Measurements from ENCODE around the gene TMEM270. TPM values are rescaled to one million over a fixed set of nuclear protein-coding genes. Genes with fewer than 3 reads are reported as not detected.
A peak's percentile ranks its signal among the peaks of the same experiment; 100 is the strongest.
"Not testable (repeated sequence)": the region's sequence is repeated elsewhere in the genome, so short reads cannot be mapped to it uniquely, and the experiment has no call there.

TMEM270 gene
- total RNA-seq, 1 donor from 2014 or later = not detected

DNA sequence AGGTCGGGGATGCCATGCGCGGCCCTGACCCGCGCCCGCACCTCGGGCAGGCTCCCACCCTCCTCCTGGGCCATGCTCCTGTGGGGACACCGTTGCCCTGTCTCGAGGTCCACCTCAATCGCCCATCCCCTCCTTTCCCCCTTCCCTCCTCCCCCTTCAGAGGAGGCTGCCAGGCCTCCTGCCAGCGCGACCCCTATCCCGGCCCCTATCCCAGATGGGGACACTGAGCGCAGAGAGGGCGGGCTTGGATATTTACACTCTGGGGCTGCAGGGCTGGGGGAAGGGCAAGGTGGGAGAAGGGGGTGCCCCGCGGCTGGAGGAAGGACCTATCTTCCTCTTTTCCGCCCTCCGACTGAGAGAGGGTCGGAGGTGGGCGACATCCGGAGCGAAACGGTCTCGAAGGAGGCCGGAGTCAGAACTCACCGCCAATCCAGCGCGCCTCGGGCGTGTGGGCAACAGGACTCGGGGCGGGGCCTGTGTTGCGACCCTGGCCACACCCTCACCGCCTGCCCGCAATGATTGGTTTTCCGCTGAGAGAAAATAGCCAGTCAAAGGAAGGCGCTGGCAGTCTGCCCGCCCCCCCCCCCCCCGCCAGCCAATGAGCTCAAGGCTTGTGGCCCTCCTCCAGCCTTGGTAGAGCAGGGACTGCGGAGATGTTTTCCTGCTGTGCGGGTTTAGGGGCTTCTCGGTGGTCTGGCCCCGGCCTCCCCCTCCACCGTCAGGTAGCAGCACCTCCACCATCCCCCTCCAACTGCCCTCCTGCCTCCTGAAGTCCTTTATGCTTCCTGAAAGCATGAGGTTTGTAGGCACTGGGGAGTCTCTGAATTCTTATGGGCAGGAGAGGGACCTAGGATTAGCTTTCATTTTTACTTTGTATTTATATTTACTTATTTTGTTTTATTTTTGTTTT lies 18.6 kb upstream of the TMEM270 start, which contains the start of gene METTL27:
METTL27 (minus strand) TSS at position 450 of the 910 bp plus-strand sequence; CDS start at position 74, 376 bp downstream.
- peaks cover 22% of the 10 kb centered on the region for H3K4me1 Mint-ChIP-seq (ENCODE audit: unreplicated experiment)
- peak; percentile 90 for DNase-seq (ENCODE audit: low spot score)
- no peaks in the 10 kb centered on the region for H3K36me3 Mint-ChIP-seq (ENCODE audit: low read depth, unreplicated experiment)
- H3K27me3 Mint-ChIP-seq (ENCODE audit: unreplicated experiment) = peaks cover 11% of the 10 kb centered on the region
- H3K4me3 Mint-ChIP-seq (ENCODE audit: unreplicated experiment) = peak within 1 kb of the TSS; percentile 81
- H3K9me3 Mint-ChIP-seq (ENCODE audit: unreplicated experiment) = no peaks in the 10 kb centered on the region
- TF ChIP-seq CTCF (IDR thresholded peaks at IDR 0.05; ENCODE audit: unreplicated experiment) = no peak
- H3K27ac Mint-ChIP-seq (ENCODE audit: unreplicated experiment) = peak within 1 kb of the TSS; percentile 97

GRCh38 chr7:73844131-73844547 lies 16.8 kb upstream of the TMEM270 start:
- Mint-ChIP-seq H3K27me3 (ENCODE audit: unreplicated experiment) (peaks cover 7% of the 10 kb centered on the region), H3K4me1 (ENCODE audit: unreplicated experiment) (peaks cover 20% of the 10 kb centered on the region), H3K27ac (ENCODE audit: unreplicated experiment) (peak overlapping the region; percentile 97), H3K36me3 (ENCODE audit: low read depth, unreplicated experiment) (no peaks in the 10 kb centered on the region), H3K9me3 (ENCODE audit: unreplicated experiment) (no peaks in the 10 kb centered on the region), H3K4me3 (ENCODE audit: unreplicated experiment) (peak overlapping the region; percentile 39)
- TF ChIP-seq CTCF (IDR thresholded peaks at IDR 0.05; ENCODE audit: unreplicated experiment) = no peak
- DNase-seq (ENCODE audit: low spot score) = peak; percentile 56

- peaks cover 12% of the 10 kb centered on the region for H3K27me3 Mint-ChIP-seq (ENCODE audit: unreplicated experiment)
- no peak for TF ChIP-seq CTCF (IDR thresholded peaks at IDR 0.05; ENCODE audit: unreplicated experiment)
- no peak overlapping the region for H3K4me3 Mint-ChIP-seq (ENCODE audit: unreplicated experiment)
- H3K27ac Mint-ChIP-seq (ENCODE audit: unreplicated experiment) = peak overlapping the region; percentile 97
- peaks cover 20% of the 10 kb centered on the region for H3K4me1 Mint-ChIP-seq (ENCODE audit: unreplicated experiment)
- H3K9me3 Mint-ChIP-seq (ENCODE audit: unreplicated experiment) = no peaks in the 10 kb centered on the region
- DNase-seq (ENCODE audit: low spot score) = no peak
- no peaks in the 10 kb centered on the region for H3K36me3 Mint-ChIP-seq (ENCODE audit: low read depth, unreplicated experiment)
Observed at GRCh38 chr7:73844848-73845460, 16.0 kb upstream of the TMEM270 start.

DNA sequence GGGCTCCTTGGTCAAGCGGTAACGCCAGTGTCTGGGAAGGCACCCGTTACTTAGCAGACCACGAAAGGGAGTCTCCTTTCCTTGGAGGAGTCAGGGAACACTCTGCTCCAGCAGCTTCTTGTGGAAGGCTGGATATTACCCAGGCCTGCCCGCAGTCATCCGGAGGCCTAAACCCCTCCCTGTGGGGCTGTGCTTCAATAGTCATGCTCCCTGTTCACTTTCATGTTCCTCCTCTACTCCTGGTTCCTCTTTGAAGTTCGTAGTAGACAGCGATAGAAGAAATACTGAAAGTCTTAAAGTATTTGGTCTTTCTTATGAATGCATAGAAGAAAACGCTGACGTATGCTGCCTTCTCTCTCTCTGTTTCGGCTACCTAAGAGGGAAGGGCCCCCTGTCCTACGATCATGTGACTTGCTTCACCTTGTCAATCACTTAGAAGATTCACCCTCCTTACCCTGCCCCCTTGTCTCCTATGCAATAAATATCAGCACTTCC lies 15.2 kb upstream of the TMEM270 start:
- Mint-ChIP-seq H3K4me1 (ENCODE audit: unreplicated experiment) (peaks cover 22% of the 10 kb centered on the region), H3K27me3 (ENCODE audit: unreplicated experiment) (peaks cover 12% of the 10 kb centered on the region)
- not testable (repeated sequence) for H3K36me3 Mint-ChIP-seq (ENCODE audit: low read depth, unreplicated experiment); H3K9me3 Mint-ChIP-seq (ENCODE audit: unreplicated experiment); H3K4me3 Mint-ChIP-seq (ENCODE audit: unreplicated experiment); DNase-seq (ENCODE audit: low spot score); H3K27ac Mint-ChIP-seq (ENCODE audit: unreplicated experiment)

DNA sequence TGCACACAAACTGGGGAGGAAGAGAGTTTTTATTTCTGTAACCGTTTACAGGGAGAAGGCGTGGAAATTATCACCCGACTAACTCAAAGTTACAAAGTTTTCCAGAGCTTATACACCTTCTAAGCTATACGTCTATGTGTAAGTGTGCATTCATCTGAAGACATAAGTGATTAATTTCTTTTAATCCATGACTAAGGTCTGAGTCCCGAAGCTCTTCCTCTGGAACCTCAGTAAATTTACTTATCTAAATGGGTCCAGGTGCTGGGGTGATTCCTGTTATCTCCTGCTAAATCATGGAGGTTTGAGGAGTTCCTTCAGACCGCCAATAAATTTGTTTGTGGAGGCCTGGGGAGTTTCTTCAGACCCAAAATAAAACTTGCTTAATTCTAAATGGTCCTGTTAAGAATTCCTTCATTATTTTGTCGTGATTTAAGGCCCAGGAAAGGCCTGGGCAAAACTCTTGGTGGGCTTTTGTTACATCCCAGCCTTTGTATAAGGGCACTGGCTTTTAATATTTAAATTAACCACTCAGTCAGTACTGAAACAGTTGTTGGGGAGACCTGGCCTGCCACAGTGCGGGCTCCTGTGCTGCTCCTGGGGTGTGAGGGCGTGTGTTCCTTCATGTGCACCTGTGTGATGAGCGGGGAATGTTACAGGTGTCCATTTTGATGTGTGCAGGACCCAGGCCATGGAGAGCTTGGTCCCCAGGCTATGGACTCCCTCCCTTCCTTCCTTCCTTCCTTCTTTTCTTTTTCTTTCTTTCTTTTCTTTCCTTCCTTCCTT lies 12.8 kb upstream of the TMEM270 start:
- TF ChIP-seq CTCF (IDR thresholded peaks at IDR 0.05; ENCODE audit: unreplicated experiment) = no peak
- Mint-ChIP-seq H3K9me3 (ENCODE audit: unreplicated experiment) (no peaks in the 10 kb centered on the region), H3K4me3 (ENCODE audit: unreplicated experiment) (no peak overlapping the region), H3K27me3 (ENCODE audit: unreplicated experiment) (peaks cover 12% of the 10 kb centered on the region), H3K27ac (ENCODE audit: unreplicated experiment) (no peak overlapping the region), H3K36me3 (ENCODE audit: low read depth, unreplicated experiment) (no peaks in the 10 kb centered on the region), H3K4me1 (ENCODE audit: unreplicated experiment) (peaks cover 29% of the 10 kb centered on the region)
- DNase-seq (ENCODE audit: low spot score) = no peak
